Panc1 (cell line): ENCODE measurements around the gene PPP1R18. TPM values are rescaled to one million over a fixed set of nuclear protein-coding genes. Genes with fewer than 3 reads are reported as not detected.

Source experiments
- ATAC-seq: fragments of 200-7000 bp; cut with Tn5 transposase; 2 replicates; pipeline ENCODE4 v1.9.1; 2020; ENCODE audit warnings: mild to moderate bottlenecking, moderate library complexity
- Bru-seq: library from RNA; stranded (reverse); fragments of 400-500 nt; gene quantifications from one replicate; lab custom pipeline; 2021; lab: Mats Ljungman, UMichigan
- BruChase-seq, 2 experiments: library from RNA; stranded (reverse); fragments of 400-500 nt; gene quantifications; one replicate each; lab custom pipeline; 2021; lab: Mats Ljungman, UMichigan
- BruUV-seq: library from RNA; stranded (reverse); fragments of 400-500 nt; replicated peaks from 2 replicates; lab custom pipeline; 2021; lab: Mats Ljungman, UMichigan
- CTCF ChIA-PET: fragments of 300-600 bp; sonication (Branson Sonifier 250); formaldehyde crosslinking; loops from one replicate; lab custom pipeline; 2022; ENCODE audit warnings: antibody characterized with exemption; lab: Charles Lee
- POLR2A ChIA-PET: fragments of 300-600 bp; sonication (Branson Sonifier 250); formaldehyde crosslinking; loops from one replicate; lab custom pipeline; 2022; ENCODE audit warnings: antibody characterized with exemption; lab: Charles Lee
- DNase-seq: peaks from one replicate; pipeline ENCODE4 v3.0.0-alpha.2; 2010; ENCODE audit warnings: low read depth, low spot score
- H3K27ac ChIP-seq: 2 replicates; pipeline ENCODE4 v1.5.1; 2011; ENCODE audit warnings: mild to moderate bottlenecking, low read length, inconsistent platforms
- H3K27me3 ChIP-seq: fragments of 200-500 bp; sonication (Bioruptor generic); 2 replicates; pipeline ENCODE4 v1.6.0; 2014; ENCODE audit warnings: low read length, inconsistent platforms; ENCODE audit not compliant: control insufficient read depth, insufficient read depth
- H3K36me3 ChIP-seq: fragments of 200-500 bp; sonication (Bioruptor generic); 2 replicates; pipeline ENCODE4 v1.5.1; 2014; ENCODE audit warnings: inconsistent platforms, mild to moderate bottlenecking, low read length, moderate library complexity; ENCODE audit not compliant: control insufficient read depth, insufficient read depth
- H3K4me1 ChIP-seq: 2 replicates; pipeline ENCODE4 v1.5.1; 2011; ENCODE audit warnings: inconsistent platforms, mild to moderate bottlenecking, low read length, moderate library complexity; ENCODE audit not compliant: control insufficient read depth, insufficient read depth
- H3K4me3 ChIP-seq, 2 experiments: 2 replicates each; pipeline ENCODE4 v1.5.1; 2011 to 2012; ENCODE audit warnings: low read depth in 2 of 2, low read length in 2 of 2, mild to moderate bottlenecking in 2 of 2, inconsistent platforms in 1 of 2, moderate library complexity in 1 of 2
- H3K9me3 ChIP-seq: fragments of 200-500 bp; sonication (Bioruptor generic); 2 replicates; pipeline ENCODE4 v1.5.1; 2014; ENCODE audit warnings: low read depth, mild to moderate bottlenecking, inconsistent platforms, low read length, moderate library complexity; ENCODE audit not compliant: control insufficient read depth, insufficient read depth
- POLR2AphosphoS5 ChIP-seq: IDR thresholded peaks from 2 replicates; pipeline ENCODE4 v1.6.1; 2012; ENCODE audit warnings: mild to moderate bottlenecking, low read depth, low read length, moderate library complexity
- SIN3A ChIP-seq: IDR thresholded peaks from 2 replicates; pipeline ENCODE4 v1.6.1; 2012; ENCODE audit warnings: low read depth, mild to moderate bottlenecking, low read length, moderate library complexity, borderline replicate concordance; ENCODE audit not compliant: insufficient read depth
- TCF7L2 ChIP-seq: IDR thresholded peaks from 2 replicates; pipeline ENCODE4 v1.6.1; 2011; ENCODE audit warnings: mild to moderate bottlenecking, low read depth, low read length, inconsistent platforms
- in situ Hi-C: cut with HindIII; loops from 2 replicates; pipeline ENCODE4 v1.10.0; 2016; ENCODE audit warnings: low sequenced_read_pairs, low pct_unique_long_range_greater_than_20kb
- intact Hi-C: fragments of 100-400 bp; cut with micrococcal nuclease; formaldehyde crosslinking; loops from one replicate; pipeline ENCODE4 v1.10.0; 2022; ENCODE audit not compliant: unreplicated experiment
- long read RNA-seq: library from polyadenylated mRNA; unstranded; transcript quantifications from one replicate; pipeline ENCODE4 v2.0.0, GENCODE V29; 2021; ENCODE audit not compliant: unreplicated experiment
- polyA plus RNA-seq: library from polyadenylated mRNA; unstranded; fragments of >200 nt; gene quantifications from one replicate; pipeline ENCODE4 v1.2.1, GENCODE V29; 2012; ENCODE audit warnings: missing spikeins; ENCODE audit not compliant: insufficient read length
- total RNA-seq: library from RNA; stranded (reverse); gene quantifications from one replicate; pipeline ENCODE4 v1.2.1, GENCODE V29; 2021; ENCODE audit not compliant: unreplicated experiment
- TF ChIP-seq, protein P1 (sequence below): fragments of 450-650 bp; IDR thresholded peaks from 2 replicates; pipeline ENCODE4 v1.5.1; 2017; ENCODE audit warnings: mild to moderate bottlenecking
- TF ChIP-seq, protein P2 (sequence below), 2 experiments: IDR thresholded peaks; 2 replicates each; pipeline ENCODE4 v1.6.1; 2011 to 2012; ENCODE audit warnings: low read depth in 2 of 2, control low read depth in 1 of 2, low read length in 1 of 2, mild to moderate bottlenecking in 1 of 2, moderate library complexity in 1 of 2; ENCODE audit not compliant: insufficient read depth in 1 of 2

PPP1R18 gene, protein sequence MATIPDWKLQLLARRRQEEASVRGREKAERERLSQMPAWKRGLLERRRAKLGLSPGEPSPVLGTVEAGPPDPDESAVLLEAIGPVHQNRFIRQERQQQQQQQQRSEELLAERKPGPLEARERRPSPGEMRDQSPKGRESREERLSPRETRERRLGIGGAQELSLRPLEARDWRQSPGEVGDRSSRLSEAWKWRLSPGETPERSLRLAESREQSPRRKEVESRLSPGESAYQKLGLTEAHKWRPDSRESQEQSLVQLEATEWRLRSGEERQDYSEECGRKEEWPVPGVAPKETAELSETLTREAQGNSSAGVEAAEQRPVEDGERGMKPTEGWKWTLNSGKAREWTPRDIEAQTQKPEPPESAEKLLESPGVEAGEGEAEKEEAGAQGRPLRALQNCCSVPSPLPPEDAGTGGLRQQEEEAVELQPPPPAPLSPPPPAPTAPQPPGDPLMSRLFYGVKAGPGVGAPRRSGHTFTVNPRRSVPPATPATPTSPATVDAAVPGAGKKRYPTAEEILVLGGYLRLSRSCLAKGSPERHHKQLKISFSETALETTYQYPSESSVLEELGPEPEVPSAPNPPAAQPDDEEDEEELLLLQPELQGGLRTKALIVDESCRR
- total RNA-seq, result 55.3 TPM
- polyA plus RNA-seq, result 40.1 TPM
- percentile 71 among the genes with signal in this experiment for Bru-seq, nascent RNA
- percentile 87 among the genes with signal in this experiment for BruChase-seq, experiment 1, labeled RNA remaining after a 2-hour chase
- percentile 79 among the genes with signal in this experiment for BruChase-seq, experiment 2, labeled RNA remaining after a 6-hour chase
- long read RNA-seq, transcript PPP1R18-206 (3 exons, 1,448 nt), result major isoform, 24 of 33 reads
- long read RNA-seq, partial matches to known transcripts, result 5 of 33 reads
- long read RNA-seq, other reads (novel, unspliced or antisense), result 3 of 33 reads

DNA sequence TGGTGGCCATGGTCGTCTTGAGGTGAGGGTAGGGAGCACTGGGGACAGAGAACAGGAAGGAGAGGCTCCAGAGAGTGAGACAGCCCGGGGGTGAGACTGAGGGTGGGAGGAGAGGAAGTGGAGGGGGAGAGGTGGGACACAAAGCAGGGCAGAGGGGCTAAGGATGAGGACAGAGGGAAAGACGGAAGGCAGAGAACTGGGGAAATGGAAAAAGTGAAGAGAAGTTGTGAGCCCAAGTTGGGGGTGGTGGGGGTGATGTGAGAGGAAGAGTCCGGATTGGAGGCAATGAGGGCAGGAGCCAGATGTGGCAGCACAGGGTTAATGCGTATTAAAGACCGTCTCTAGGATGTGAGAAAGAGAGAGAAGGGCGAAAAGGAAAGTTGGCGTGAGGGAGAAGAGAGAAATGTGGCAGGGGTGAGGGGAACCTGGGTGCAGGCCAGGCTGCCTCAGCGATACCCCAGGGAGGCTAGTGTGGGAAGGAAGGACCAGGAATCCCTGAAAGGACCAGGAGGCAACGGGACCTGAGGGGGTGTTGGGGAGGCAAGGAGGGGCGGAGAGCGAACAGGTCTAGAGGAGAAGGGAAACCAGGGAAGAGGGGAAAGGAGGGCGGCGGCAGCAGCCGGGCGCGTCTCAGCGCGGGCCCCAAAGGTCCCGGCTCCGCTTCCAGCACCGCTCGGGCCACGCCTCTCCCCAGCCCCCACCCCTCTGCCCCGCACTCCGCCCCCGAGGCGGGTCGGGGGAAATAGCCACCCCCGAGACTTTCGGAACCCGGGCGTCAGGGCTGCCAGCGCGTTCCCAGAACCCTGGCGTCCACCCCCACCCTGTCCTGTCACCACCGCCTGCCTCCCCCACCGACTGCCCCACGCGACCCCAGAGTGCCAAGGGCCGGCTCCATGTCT lies at the start of gene PPP1R18:
PPP1R18 (minus strand) TSS at position 637 of the 899 bp plus-strand sequence; CDS start at position 10, 627 bp downstream.
- intact Hi-C loops, result no loop called here
- ChIA-PET CTCF (no interaction called here), POLR2A (no interaction called here)
- H3K27me3 ChIP-seq, result no peaks in the 10 kb centered on the region
- TF ChIP-seq SIN3A (no peak; the same call in 1 of the 2 replicates), POLR2AphosphoS5 (peak; percentile 22; the same call in 1 of the 2 replicates)
- ATAC-seq (peak; percentile 49), DNase-seq (no peak)
- peak within 1 kb of the TSS; percentile 94 for H3K27ac ChIP-seq
- peak within 1 kb of the TSS; percentile 85 to 96 for H3K4me3 ChIP-seq
- no peaks in the 10 kb centered on the region for H3K36me3 ChIP-seq
- no peaks in the 10 kb centered on the region for H3K9me3 ChIP-seq
- no TSS peak for BruUV-seq
- H3K4me1 ChIP-seq, result peaks cover 38% of the 10 kb centered on the region
- in situ Hi-C loops, result no loop called here

DNA sequence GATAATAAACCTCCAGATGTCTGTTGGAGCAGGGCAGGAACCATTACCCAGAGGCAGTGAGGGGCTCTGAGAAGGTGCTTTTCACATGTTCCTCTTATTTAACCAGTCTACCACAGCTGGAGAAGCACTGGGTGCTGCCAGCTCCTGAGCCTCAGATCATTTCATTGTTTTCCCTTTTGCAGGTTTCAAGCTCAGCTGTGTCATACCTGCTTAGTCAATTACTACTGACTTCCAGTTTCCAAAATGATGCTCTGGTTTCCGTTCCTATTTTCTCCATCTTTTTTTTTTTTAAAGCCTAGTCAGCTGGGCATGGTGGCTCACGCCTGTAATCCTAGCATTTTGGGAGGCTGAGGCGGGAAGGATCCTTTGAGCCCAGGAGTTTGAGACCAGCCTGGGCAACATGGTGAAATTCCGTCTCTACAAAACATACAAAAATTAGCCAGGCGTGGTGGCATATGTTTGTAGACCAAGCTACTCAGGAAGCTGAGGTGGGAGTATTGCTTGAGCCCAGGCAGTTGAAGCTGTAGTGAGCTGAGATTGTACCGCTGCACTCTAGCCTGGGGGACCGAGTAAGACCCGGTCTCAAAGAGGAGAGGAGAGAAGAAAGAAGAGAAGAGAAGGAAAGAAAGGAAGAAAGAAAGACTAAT lies 49.3 kb upstream of the PPP1R18 start:
- POLR2A ChIA-PET, result no interaction called here
- ATAC-seq (no peak), DNase-seq (no peak)
- Histone ChIP-seq H3K4me1 (peaks cover 17% of the 10 kb centered on the region; the same call in 1 of the 2 replicates), H3K4me3 (no peak overlapping the region), H3K9me3 (no peaks in the 10 kb centered on the region), H3K27ac (no peak overlapping the region), H3K36me3 (peaks cover 17% of the 10 kb centered on the region), H3K27me3 (no peaks in the 10 kb centered on the region)
- intact Hi-C loops, result no loop called here
- in situ Hi-C loops, result no loop called here
- CTCF ChIA-PET, result no interaction called here
- TF ChIP-seq SIN3A (no peak), TCF7L2 (no peak), POLR2AphosphoS5 (no peak)
- TF ChIP-seq, protein P1, sequence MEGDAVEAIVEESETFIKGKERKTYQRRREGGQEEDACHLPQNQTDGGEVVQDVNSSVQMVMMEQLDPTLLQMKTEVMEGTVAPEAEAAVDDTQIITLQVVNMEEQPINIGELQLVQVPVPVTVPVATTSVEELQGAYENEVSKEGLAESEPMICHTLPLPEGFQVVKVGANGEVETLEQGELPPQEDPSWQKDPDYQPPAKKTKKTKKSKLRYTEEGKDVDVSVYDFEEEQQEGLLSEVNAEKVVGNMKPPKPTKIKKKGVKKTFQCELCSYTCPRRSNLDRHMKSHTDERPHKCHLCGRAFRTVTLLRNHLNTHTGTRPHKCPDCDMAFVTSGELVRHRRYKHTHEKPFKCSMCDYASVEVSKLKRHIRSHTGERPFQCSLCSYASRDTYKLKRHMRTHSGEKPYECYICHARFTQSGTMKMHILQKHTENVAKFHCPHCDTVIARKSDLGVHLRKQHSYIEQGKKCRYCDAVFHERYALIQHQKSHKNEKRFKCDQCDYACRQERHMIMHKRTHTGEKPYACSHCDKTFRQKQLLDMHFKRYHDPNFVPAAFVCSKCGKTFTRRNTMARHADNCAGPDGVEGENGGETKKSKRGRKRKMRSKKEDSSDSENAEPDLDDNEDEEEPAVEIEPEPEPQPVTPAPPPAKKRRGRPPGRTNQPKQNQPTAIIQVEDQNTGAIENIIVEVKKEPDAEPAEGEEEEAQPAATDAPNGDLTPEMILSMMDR, result no peak
- TF ChIP-seq, protein P2, sequence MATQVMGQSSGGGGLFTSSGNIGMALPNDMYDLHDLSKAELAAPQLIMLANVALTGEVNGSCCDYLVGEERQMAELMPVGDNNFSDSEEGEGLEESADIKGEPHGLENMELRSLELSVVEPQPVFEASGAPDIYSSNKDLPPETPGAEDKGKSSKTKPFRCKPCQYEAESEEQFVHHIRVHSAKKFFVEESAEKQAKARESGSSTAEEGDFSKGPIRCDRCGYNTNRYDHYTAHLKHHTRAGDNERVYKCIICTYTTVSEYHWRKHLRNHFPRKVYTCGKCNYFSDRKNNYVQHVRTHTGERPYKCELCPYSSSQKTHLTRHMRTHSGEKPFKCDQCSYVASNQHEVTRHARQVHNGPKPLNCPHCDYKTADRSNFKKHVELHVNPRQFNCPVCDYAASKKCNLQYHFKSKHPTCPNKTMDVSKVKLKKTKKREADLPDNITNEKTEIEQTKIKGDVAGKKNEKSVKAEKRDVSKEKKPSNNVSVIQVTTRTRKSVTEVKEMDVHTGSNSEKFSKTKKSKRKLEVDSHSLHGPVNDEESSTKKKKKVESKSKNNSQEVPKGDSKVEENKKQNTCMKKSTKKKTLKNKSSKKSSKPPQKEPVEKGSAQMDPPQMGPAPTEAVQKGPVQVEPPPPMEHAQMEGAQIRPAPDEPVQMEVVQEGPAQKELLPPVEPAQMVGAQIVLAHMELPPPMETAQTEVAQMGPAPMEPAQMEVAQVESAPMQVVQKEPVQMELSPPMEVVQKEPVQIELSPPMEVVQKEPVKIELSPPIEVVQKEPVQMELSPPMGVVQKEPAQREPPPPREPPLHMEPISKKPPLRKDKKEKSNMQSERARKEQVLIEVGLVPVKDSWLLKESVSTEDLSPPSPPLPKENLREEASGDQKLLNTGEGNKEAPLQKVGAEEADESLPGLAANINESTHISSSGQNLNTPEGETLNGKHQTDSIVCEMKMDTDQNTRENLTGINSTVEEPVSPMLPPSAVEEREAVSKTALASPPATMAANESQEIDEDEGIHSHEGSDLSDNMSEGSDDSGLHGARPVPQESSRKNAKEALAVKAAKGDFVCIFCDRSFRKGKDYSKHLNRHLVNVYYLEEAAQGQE (IDR thresholded peaks at IDR 0.05; ENCODE audit: insufficient read depth in 1 of 2, low read depth in 2 of 2, low read length in 1 of 2), result no peak
- no TSS peak for BruUV-seq
